ENCODE results near the gene C1S. TPM values are rescaled to one million over a fixed set of nuclear protein-coding genes. Genes with fewer than 3 reads are reported as not detected.

C1S gene
- total RNA-seq, 1 donor from 2014 or later = 18.2 TPM

DNA sequence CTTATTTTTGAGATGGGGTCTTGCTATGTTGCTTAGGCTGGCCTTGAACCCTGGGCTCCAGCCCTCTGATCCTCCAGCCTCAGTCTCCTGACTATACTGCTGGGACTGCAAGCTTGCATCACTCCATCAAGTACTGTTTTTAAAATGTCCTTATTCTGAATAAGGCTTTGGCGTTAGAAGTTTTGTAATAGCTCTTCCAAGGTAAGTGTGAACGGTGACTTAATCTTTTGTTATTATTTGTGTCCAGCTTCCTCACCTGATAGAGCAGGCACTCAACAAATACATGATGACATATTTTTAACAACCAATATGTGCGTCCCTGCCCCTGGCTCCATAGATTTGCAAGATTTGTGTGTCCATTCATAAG is 47.1 kb downstream of the C1S start:
- Mint-ChIP-seq H3K4me1 (ENCODE audit: unreplicated experiment) (peaks cover 16% of the 10 kb centered on the region), H3K27me3 (ENCODE audit: unreplicated experiment) (peaks cover 9% of the 10 kb centered on the region), H3K27ac (ENCODE audit: unreplicated experiment) (peak overlapping the region; percentile 90), H3K4me3 (ENCODE audit: unreplicated experiment) (peak overlapping the region; percentile 81), H3K36me3 (ENCODE audit: unreplicated experiment) (peaks cover 10% of the 10 kb centered on the region), H3K9me3 (ENCODE audit: unreplicated experiment) (peaks cover 12% of the 10 kb centered on the region)
- DNase-seq (ENCODE audit: extremely low spot score, unreplicated experiment) = no peak
- TF ChIP-seq, protein P1, sequence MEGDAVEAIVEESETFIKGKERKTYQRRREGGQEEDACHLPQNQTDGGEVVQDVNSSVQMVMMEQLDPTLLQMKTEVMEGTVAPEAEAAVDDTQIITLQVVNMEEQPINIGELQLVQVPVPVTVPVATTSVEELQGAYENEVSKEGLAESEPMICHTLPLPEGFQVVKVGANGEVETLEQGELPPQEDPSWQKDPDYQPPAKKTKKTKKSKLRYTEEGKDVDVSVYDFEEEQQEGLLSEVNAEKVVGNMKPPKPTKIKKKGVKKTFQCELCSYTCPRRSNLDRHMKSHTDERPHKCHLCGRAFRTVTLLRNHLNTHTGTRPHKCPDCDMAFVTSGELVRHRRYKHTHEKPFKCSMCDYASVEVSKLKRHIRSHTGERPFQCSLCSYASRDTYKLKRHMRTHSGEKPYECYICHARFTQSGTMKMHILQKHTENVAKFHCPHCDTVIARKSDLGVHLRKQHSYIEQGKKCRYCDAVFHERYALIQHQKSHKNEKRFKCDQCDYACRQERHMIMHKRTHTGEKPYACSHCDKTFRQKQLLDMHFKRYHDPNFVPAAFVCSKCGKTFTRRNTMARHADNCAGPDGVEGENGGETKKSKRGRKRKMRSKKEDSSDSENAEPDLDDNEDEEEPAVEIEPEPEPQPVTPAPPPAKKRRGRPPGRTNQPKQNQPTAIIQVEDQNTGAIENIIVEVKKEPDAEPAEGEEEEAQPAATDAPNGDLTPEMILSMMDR (IDR thresholded peaks at IDR 0.05) = no peak

DNA sequence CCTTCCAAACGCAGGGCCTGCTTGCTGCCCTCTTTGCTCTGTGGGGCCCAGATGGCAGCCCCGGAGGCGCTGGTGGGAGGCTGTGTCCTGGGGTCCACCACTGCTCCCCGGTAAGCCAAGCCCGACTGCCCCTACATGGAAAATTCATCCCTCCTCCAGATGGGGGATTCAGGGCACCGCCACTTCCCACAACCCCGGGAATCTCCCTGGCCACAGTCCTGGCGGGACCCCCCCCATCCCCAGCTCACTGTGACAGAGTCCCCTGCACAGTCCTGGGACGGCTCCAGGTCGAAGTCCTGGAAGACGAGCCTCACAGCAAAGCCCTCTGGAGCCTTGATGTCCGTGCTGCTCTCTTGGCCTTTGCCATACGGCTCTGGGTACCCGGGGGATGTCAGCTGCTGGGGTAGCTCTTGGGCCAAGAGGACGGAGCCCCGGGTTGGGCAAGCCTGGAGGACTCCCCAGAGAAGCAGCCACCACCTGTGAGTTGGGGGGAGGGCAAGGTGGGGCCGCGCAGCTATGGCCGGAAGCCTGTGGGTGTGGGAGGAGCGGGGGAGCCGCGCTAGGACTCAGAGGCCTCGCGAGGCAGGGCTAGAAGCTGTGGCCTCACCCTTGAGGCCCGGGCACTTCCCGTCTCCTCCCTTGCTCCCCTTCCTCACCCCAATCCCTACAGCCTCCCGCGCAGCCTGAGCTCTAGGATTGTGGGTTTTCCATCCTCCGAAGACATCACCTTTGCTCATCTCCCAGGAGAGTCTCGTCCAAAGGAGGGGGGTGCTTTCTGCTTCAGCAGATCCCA is 47.7 kb downstream of the C1S start:
- peak overlapping the region; percentile 90 for H3K27ac Mint-ChIP-seq (ENCODE audit: unreplicated experiment)
- peak overlapping the region; percentile 81 for H3K4me3 Mint-ChIP-seq (ENCODE audit: unreplicated experiment)

DNA sequence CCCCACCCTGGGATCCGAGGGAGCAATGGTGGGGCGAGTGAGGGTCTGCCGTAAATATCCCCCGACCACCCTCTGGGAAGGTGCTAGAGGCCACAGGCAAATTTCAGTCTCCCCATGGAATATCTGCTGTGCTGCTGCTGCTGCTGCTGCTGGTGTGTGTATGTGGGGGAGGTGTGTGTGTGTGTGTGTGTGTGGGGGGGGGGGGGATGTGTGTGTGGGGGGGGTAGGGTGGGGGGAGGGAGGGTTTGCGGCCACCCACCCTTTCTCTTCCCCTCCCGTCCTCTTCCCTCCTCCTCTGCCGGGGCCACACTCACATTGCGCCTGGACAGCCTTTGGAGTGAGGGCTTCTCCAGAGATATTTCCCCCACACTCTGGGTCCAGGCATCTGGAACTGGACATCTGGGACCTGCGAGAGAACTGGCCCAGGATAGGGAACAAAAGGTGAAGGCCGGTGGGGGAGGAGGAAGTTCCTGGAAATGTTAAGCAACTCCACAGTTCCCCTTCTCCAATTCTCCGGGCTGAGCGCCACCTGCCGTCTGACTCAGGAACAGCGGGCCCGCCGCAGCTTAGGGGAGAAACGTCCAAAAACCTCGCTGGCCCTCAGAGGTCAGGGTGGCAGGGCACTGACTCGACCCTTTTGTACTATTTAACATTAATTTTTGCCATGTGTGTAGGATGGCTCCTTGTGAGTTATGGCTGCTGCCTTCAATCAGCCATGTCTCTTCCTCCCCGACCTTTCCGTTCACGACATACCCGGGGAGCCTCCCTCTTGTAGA is 48.5 kb downstream of the C1S start, which contains the start of gene C1RL:
TSS of gene C1RL (minus strand) at position 419 of the 776 bp plus-strand sequence. CDS start at position 385, 34 bp downstream.
- TF ChIP-seq, protein P1 (IDR thresholded peaks at IDR 0.05) = peak; percentile 96
- peaks cover 21% of the 10 kb centered on the region for H3K4me1 Mint-ChIP-seq (ENCODE audit: unreplicated experiment)
- H3K9me3 Mint-ChIP-seq (ENCODE audit: unreplicated experiment) = peaks cover 12% of the 10 kb centered on the region
- H3K4me3 Mint-ChIP-seq (ENCODE audit: unreplicated experiment) = peak within 1 kb of the TSS; percentile 81
- peak; percentile 93 for DNase-seq (ENCODE audit: extremely low spot score, unreplicated experiment)
- H3K27ac Mint-ChIP-seq (ENCODE audit: unreplicated experiment) = peak within 1 kb of the TSS; percentile 90
- H3K36me3 Mint-ChIP-seq (ENCODE audit: unreplicated experiment) = peaks cover 8% of the 10 kb centered on the region
- peaks cover 1% of the 10 kb centered on the region for H3K27me3 Mint-ChIP-seq (ENCODE audit: unreplicated experiment)

More for the DNA sequence above, 47.7 kb downstream of the C1S start:
- peaks cover 8% of the 10 kb centered on the region for H3K36me3 Mint-ChIP-seq (ENCODE audit: unreplicated experiment)
- DNase-seq (ENCODE audit: extremely low spot score, unreplicated experiment) = no peak
- peaks cover 6% of the 10 kb centered on the region for H3K27me3 Mint-ChIP-seq (ENCODE audit: unreplicated experiment)
- H3K9me3 Mint-ChIP-seq (ENCODE audit: unreplicated experiment) = peaks cover 12% of the 10 kb centered on the region
- TF ChIP-seq, protein P1 (IDR thresholded peaks at IDR 0.05) = no peak
- peaks cover 17% of the 10 kb centered on the region for H3K4me1 Mint-ChIP-seq (ENCODE audit: unreplicated experiment)

DNA sequence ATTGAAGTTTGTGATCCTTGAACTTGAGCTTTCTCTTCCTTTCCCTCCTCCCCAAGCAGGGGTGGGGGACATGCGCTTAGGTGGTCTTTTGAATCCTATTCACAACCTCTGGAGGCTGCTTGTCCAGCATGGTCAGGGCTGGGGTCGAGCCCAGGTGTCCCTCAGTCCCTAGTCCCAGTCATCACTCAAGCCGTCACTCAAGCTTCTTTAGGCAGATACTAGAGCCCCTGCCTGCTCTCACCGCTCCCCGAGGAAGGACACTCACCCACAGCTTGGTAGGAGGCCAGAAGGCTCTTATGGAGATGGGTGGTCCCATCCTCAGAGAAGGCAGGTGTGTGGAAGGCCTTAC is 49.0 kb downstream of the C1S start:
- peaks cover 21% of the 10 kb centered on the region for H3K4me1 Mint-ChIP-seq (ENCODE audit: unreplicated experiment)
- H3K27ac Mint-ChIP-seq (ENCODE audit: unreplicated experiment) = no peak overlapping the region
- TF ChIP-seq, protein P1 (IDR thresholded peaks at IDR 0.05) = no peak
- DNase-seq (ENCODE audit: extremely low spot score, unreplicated experiment) = no peak
- peaks cover 8% of the 10 kb centered on the region for H3K36me3 Mint-ChIP-seq (ENCODE audit: unreplicated experiment)
- H3K4me3 Mint-ChIP-seq (ENCODE audit: unreplicated experiment) = peak overlapping the region; percentile 5
- H3K9me3 Mint-ChIP-seq (ENCODE audit: unreplicated experiment) = peaks cover 12% of the 10 kb centered on the region
- H3K27me3 Mint-ChIP-seq (ENCODE audit: unreplicated experiment) = peaks cover 4% of the 10 kb centered on the region

DNA sequence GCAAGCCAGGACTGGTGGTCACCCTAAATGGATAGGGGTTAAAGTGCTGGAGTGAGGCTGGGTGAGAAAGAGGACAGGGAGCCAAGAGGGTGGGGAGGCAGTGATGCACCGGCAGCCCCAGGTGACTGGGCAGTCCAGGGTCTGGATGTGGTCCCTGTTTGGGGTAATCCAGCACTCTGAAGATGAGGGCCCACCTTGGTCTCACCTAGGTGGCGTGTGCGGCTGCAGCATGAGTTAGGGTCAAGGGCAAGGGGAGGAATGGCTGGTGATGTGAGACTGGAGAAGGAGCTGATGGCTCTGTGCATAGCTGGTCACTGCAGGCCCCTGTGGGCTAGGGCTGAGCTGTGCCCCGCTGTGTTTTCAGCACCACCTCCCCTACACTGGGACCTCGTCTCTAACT is 50.1 kb downstream of the C1S start:
- no peak for DNase-seq (ENCODE audit: extremely low spot score, unreplicated experiment)
- H3K9me3 Mint-ChIP-seq (ENCODE audit: unreplicated experiment) = peaks cover 9% of the 10 kb centered on the region
- peaks cover 21% of the 10 kb centered on the region for H3K4me1 Mint-ChIP-seq (ENCODE audit: unreplicated experiment)
- H3K4me3 Mint-ChIP-seq (ENCODE audit: unreplicated experiment) = no peak overlapping the region
- no peak overlapping the region for H3K27ac Mint-ChIP-seq (ENCODE audit: unreplicated experiment)
- peaks cover 8% of the 10 kb centered on the region for H3K27me3 Mint-ChIP-seq (ENCODE audit: unreplicated experiment)
- TF ChIP-seq, protein P1 (IDR thresholded peaks at IDR 0.05) = no peak
- peaks cover 9% of the 10 kb centered on the region for H3K36me3 Mint-ChIP-seq (ENCODE audit: unreplicated experiment)
